ENCODE results near the gene PRAMEF5. TPM values are rescaled to one million over a fixed set of nuclear protein-coding genes. Genes with fewer than 3 reads are reported as not detected.
"Not testable (repeated sequence)": the region's sequence is repeated elsewhere in the genome, so short reads cannot be mapped to it uniquely, and the experiment has no call there.

The PRAMEF5 gene
- total RNA-seq, 1 experiment from 2014 or later, result not detected

- POLR2A ChIA-PET; H3K27me3 ChIP-seq (ENCODE audit: insufficient read depth, low read length); DNase-seq (ENCODE audit: low read depth, low spot score); H3K4me2 ChIP-seq (ENCODE audit: low read length); intact Hi-C loops (cut with micrococcal nuclease); H3K36me3 ChIP-seq (ENCODE audit: control insufficient read depth in 1 of 2, insufficient read depth in 2 of 2, low read length in 2 of 2); H3K4me1 ChIP-seq (ENCODE audit: control insufficient read depth in 1 of 2, insufficient read depth in 2 of 2, low read length in 2 of 2); H2AFZ ChIP-seq (ENCODE audit: low read depth, low read length, poor library complexity, severe bottlenecking); H3K9ac ChIP-seq (ENCODE audit: low read length); H3K4me3 ChIP-seq (replicated peaks in 1 of 2; ENCODE audit: low read depth in 1 of 2, low read length in 2 of 2); H4K20me1 ChIP-seq (ENCODE audit: insufficient read depth); BruUV-seq (replicated peaks); H3K27ac ChIP-seq (ENCODE audit: low read depth, low read length); H3K9me2 ChIP-seq (ENCODE audit: insufficient read depth); ATAC-seq; H3K9me3 ChIP-seq (ENCODE audit: control insufficient read depth in 1 of 2, insufficient read depth in 1 of 2, low read depth in 1 of 2, low read length in 2 of 2); H3K79me2 ChIP-seq (ENCODE audit: insufficient read depth, low read length); RAD21 ChIA-PET (ENCODE audit: low non-redundant PET in 1 of 2, low total read pairs in 2 of 2, uncharacterized antibody in 2 of 2, unreplicated experiment in 2 of 2): not testable (repeated sequence)
- CTCF ChIA-PET, result interaction anchor here (0.7 kb wide), 1 partner anchor 1700 kb away, joined by 3 read pairs; no protein-coding TSS in a partner anchor
Observed at GRCh38 chr1:13227271-13228055, 26.5 kb upstream of the PRAMEF5 start.

- Histone ChIP-seq H3K9me2 (ENCODE audit: insufficient read depth) (no peaks in the 10 kb centered on the region), H3K36me3 (ENCODE audit: control insufficient read depth in 1 of 2, insufficient read depth in 2 of 2, low read length in 2 of 2) (no peaks in the 10 kb centered on the region), H3K27ac (ENCODE audit: low read depth, low read length) (no peak overlapping the region), H3K79me2 (ENCODE audit: insufficient read depth, low read length) (no peaks in the 10 kb centered on the region), H3K4me2 (ENCODE audit: low read length) (no peak overlapping the region), H3K27me3 (ENCODE audit: insufficient read depth, low read length) (peaks cover 6% of the 10 kb centered on the region), H3K9me3 (ENCODE audit: control insufficient read depth in 1 of 2, insufficient read depth in 1 of 2, low read depth in 1 of 2, low read length in 2 of 2) (no peaks in the 10 kb centered on the region), H3K4me3 (replicated peaks in 1 of 2; ENCODE audit: low read depth in 1 of 2, low read length in 2 of 2) (no peak overlapping the region), H3K4me1 (ENCODE audit: control insufficient read depth in 1 of 2, insufficient read depth in 2 of 2, low read length in 2 of 2) (no peaks in the 10 kb centered on the region), H4K20me1 (ENCODE audit: insufficient read depth) (no peaks in the 10 kb centered on the region), H2AFZ (ENCODE audit: low read depth, low read length, poor library complexity, severe bottlenecking) (no peak overlapping the region), H3K9ac (ENCODE audit: low read length) (no peak overlapping the region)
- BruUV-seq (replicated peaks), result no TSS peak
- ChIA-PET RAD21 (ENCODE audit: low non-redundant PET in 1 of 2, low total read pairs in 2 of 2, uncharacterized antibody in 2 of 2, unreplicated experiment in 2 of 2) (interaction anchor here in 1 of 2 experiments (0.7 kb wide), 1 partner anchor 1860 kb away, joined by 3 read pairs; no protein-coding TSS in a partner anchor), POLR2A (no interaction called here), CTCF (no interaction called here)
- TF ChIP-seq YY1 (IDR thresholded peaks at IDR 0.05; ENCODE audit: extremely low read depth, insufficient replicate concordance, low read depth, low read length) (peak; percentile 7), CTCF (IDR thresholded peaks at IDR 0.05 in 2 of 3, conservative IDR thresholded peaks at IDR 0.05 in 1 of 3; ENCODE audit: borderline replicate concordance in 1 of 3, insufficient read depth in 1 of 3, low read depth in 2 of 3, low read length in 2 of 3) (peak; percentile 30 to 78 (median 70); a peak in 5 of 6 replicates), RAD21 (IDR thresholded peaks at IDR 0.05; ENCODE audit: low read depth) (0 out of 2 replicates have a peak, but pooled peaks have one; percentile 11), REST (IDR thresholded peaks at IDR 0.05; ENCODE audit: low read depth) (no peak)
- intact Hi-C loops (cut with micrococcal nuclease), result no loop called here
- DNase-seq (ENCODE audit: low read depth, low spot score) (peak; percentile 22), ATAC-seq (peak; percentile 86)
Observed at GRCh38 chr1:13228343-13228781, 25.6 kb upstream of the PRAMEF5 start.

- H3K27me3 ChIP-seq (ENCODE audit: insufficient read depth, low read length); H3K4me2 ChIP-seq (ENCODE audit: low read length); POLR2A ChIA-PET; H3K9ac ChIP-seq (ENCODE audit: low read length); DNase-seq (ENCODE audit: low read depth, low spot score); H3K4me1 ChIP-seq (ENCODE audit: control insufficient read depth in 1 of 2, insufficient read depth in 2 of 2, low read length in 2 of 2); intact Hi-C loops (cut with micrococcal nuclease); H4K20me1 ChIP-seq (ENCODE audit: insufficient read depth); CTCF ChIA-PET; H3K9me2 ChIP-seq (ENCODE audit: insufficient read depth); H3K9me3 ChIP-seq (ENCODE audit: control insufficient read depth in 1 of 2, insufficient read depth in 1 of 2, low read depth in 1 of 2, low read length in 2 of 2); H2AFZ ChIP-seq (ENCODE audit: low read depth, low read length, poor library complexity, severe bottlenecking); ATAC-seq; BruUV-seq (replicated peaks); H3K27ac ChIP-seq (ENCODE audit: low read depth, low read length); H3K79me2 ChIP-seq (ENCODE audit: insufficient read depth, low read length); H3K36me3 ChIP-seq (ENCODE audit: control insufficient read depth in 1 of 2, insufficient read depth in 2 of 2, low read length in 2 of 2); RAD21 ChIA-PET (ENCODE audit: low non-redundant PET in 1 of 2, low total read pairs in 2 of 2, uncharacterized antibody in 2 of 2, unreplicated experiment in 2 of 2); H3K4me3 ChIP-seq (replicated peaks in 1 of 2; ENCODE audit: low read depth in 1 of 2, low read length in 2 of 2): not testable (repeated sequence)
Observed at GRCh38 chr1:13230096-13230495, 23.9 kb upstream of the PRAMEF5 start.
